Neural progenitor cell (in vitro differentiated cells): Measurements from ENCODE around the gene KLHL29. TPM values are rescaled to one million over a fixed set of nuclear protein-coding genes. Genes with fewer than 3 reads are reported as not detected.

Experiments
- DNase-seq: peaks from one replicate; pipeline ENCODE4 v3.0.0-alpha.2; 2016; ENCODE audit warnings: low spot score
- H2AFZ ChIP-seq: fragments of 200-600 bp; sonication (generic); replicated peaks from 2 replicates; pipeline ENCODE4 v1.6.1; 2016; ENCODE audit warnings: antibody characterized with exemption
- H3F3A ChIP-seq: fragments of 200-600 bp; sonication (generic); 2 replicates; pipeline ENCODE4 v1.6.1; 2016; ENCODE audit warnings: antibody characterized with exemption, low read depth
- H3K27ac ChIP-seq: fragments of 200-600 bp; sonication (generic); 2 replicates; pipeline ENCODE4 v1.5.1; 2016; ENCODE audit warnings: mild to moderate bottlenecking
- H3K27me3 ChIP-seq: fragments of 200-600 bp; sonication (generic); 2 replicates; pipeline ENCODE4 v1.6.1; 2016; ENCODE audit warnings: mild to moderate bottlenecking, moderate library complexity
- H3K36me3 ChIP-seq: fragments of 200-600 bp; sonication (generic); 2 replicates; pipeline ENCODE4 v1.5.1; 2016
- H3K4me1 ChIP-seq: fragments of 200-600 bp; sonication (generic); 2 replicates; pipeline ENCODE4 v1.6.1; 2016; ENCODE audit warnings: mixed run types
- H3K4me2 ChIP-seq: fragments of 200-600 bp; sonication (generic); 2 replicates; pipeline ENCODE4 v1.6.1; 2016
- H3K4me3 ChIP-seq: fragments of 200-600 bp; sonication (generic); 2 replicates; pipeline ENCODE4 v1.5.1; 2016
- H3K79me2 ChIP-seq: fragments of 200-600 bp; sonication (generic); 2 replicates; pipeline ENCODE4 v1.6.1; 2016; ENCODE audit warnings: low read depth
- H3K9ac ChIP-seq: fragments of 200-600 bp; sonication (generic); 2 replicates; pipeline ENCODE4 v1.6.1; 2016
- H3K9me3 ChIP-seq: fragments of 200-600 bp; sonication (generic); 2 replicates; pipeline ENCODE4 v1.5.1; 2016; ENCODE audit warnings: low read depth
- H4K20me1 ChIP-seq: fragments of 200-600 bp; sonication (generic); 2 replicates; pipeline ENCODE4 v1.6.1; 2016; ENCODE audit warnings: low read depth
- H3K27ac Mint-ChIP-seq: 3 replicates; pipeline ENCODE4 v1.8.0; 2021; ENCODE audit warnings: mixed read lengths
- H3K27me3 Mint-ChIP-seq: 2 replicates; pipeline ENCODE4 v1.8.0; 2022; ENCODE audit warnings: low read depth, mild to moderate bottlenecking, inconsistent platforms, moderate library complexity, mixed read lengths; ENCODE audit not compliant: insufficient read depth
- H3K36me3 Mint-ChIP-seq: 3 replicates; pipeline ENCODE4 v1.8.0; 2021; ENCODE audit warnings: mixed read lengths
- H3K4me1 Mint-ChIP-seq: 3 replicates; pipeline ENCODE4 v1.8.0; 2021; ENCODE audit warnings: mixed read lengths
- H3K4me3 Mint-ChIP-seq: 3 replicates; pipeline ENCODE4 v1.8.0; 2021; ENCODE audit warnings: mild to moderate bottlenecking, moderate library complexity, mixed read lengths
- H3K9me3 Mint-ChIP-seq: 3 replicates; pipeline ENCODE4 v1.8.0; 2020; ENCODE audit warnings: mixed read lengths
- EZH2 ChIP-seq: fragments of 200-600 bp; sonication (generic); IDR thresholded peaks from 2 replicates; pipeline ENCODE4 v1.6.1; 2017; ENCODE audit warnings: antibody characterized with exemption, mild to moderate bottlenecking, moderate library complexity
- EZH2phosphoT487 ChIP-seq: fragments of 200-600 bp; sonication (generic); IDR thresholded peaks from 2 replicates; pipeline ENCODE4 v1.6.1; 2017; ENCODE audit warnings: antibody characterized with exemption
- total RNA-seq: library from RNA; depleted of rRNA; stranded (reverse); fragments of >200 nt; gene quantifications from 2 replicates; pipeline ENCODE4 v1.2.3, GENCODE V29; 2015; ENCODE audit warnings: low replicate concordance
- TF ChIP-seq, protein P1 (sequence below): fragments of 200-600 bp; sonication (generic); IDR thresholded peaks from 2 replicates; pipeline ENCODE4 v1.5.1; 2017; ENCODE audit warnings: antibody characterized with exemption, mild to moderate bottlenecking

The KLHL29 gene
- total RNA-seq, 1 donor from 2014 or later = 1.6 TPM

DNA sequence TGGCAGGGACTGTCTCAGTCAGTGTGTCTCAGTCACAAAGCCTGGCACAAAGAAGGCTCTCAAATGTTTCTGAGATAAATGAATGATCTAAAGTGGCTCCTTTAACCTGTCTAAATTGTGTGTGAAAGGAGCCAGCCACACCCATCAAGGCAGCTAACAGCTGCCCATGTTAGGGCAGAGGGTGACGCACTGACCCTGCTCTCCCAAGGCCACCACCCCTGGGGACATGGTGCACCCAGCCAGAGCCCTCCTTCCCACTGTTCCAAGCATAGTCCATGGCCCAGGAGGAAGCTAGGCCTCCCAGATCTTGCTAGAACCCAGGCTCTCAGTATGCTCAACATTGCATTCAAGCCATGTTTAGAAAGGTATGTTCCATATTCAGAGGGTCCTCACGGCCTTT, 100.3 kb downstream of the KLHL29 start:
- TF ChIP-seq EZH2 (no peak), EZH2phosphoT487 (no peak)
- TF ChIP-seq, protein P1, sequence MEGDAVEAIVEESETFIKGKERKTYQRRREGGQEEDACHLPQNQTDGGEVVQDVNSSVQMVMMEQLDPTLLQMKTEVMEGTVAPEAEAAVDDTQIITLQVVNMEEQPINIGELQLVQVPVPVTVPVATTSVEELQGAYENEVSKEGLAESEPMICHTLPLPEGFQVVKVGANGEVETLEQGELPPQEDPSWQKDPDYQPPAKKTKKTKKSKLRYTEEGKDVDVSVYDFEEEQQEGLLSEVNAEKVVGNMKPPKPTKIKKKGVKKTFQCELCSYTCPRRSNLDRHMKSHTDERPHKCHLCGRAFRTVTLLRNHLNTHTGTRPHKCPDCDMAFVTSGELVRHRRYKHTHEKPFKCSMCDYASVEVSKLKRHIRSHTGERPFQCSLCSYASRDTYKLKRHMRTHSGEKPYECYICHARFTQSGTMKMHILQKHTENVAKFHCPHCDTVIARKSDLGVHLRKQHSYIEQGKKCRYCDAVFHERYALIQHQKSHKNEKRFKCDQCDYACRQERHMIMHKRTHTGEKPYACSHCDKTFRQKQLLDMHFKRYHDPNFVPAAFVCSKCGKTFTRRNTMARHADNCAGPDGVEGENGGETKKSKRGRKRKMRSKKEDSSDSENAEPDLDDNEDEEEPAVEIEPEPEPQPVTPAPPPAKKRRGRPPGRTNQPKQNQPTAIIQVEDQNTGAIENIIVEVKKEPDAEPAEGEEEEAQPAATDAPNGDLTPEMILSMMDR = no peak
- no peaks in the 10 kb centered on the region for H3F3A ChIP-seq
- no peaks in the 10 kb centered on the region for H3K79me2 ChIP-seq
- H3K27me3 ChIP-seq = no peaks in the 10 kb centered on the region
- H2AFZ ChIP-seq = no peak overlapping the region
- no peak overlapping the region for H3K27ac ChIP-seq
- no peak overlapping the region for H3K4me2 ChIP-seq
- Mint-ChIP-seq H3K4me3 (no peak overlapping the region), H3K27ac (no peak overlapping the region), H3K36me3 (no peaks in the 10 kb centered on the region), H3K9me3 (no peaks in the 10 kb centered on the region), H3K4me1 (peaks cover 80% of the 10 kb centered on the region), H3K27me3 (peaks cover 7% of the 10 kb centered on the region)
- H3K36me3 ChIP-seq = no peaks in the 10 kb centered on the region
- no peak overlapping the region for H3K9ac ChIP-seq
- H4K20me1 ChIP-seq = no peaks in the 10 kb centered on the region
- no peak for DNase-seq
- peaks cover 19% of the 10 kb centered on the region for H3K4me1 ChIP-seq
- no peak overlapping the region for H3K4me3 ChIP-seq
- H3K9me3 ChIP-seq = no peaks in the 10 kb centered on the region

DNA sequence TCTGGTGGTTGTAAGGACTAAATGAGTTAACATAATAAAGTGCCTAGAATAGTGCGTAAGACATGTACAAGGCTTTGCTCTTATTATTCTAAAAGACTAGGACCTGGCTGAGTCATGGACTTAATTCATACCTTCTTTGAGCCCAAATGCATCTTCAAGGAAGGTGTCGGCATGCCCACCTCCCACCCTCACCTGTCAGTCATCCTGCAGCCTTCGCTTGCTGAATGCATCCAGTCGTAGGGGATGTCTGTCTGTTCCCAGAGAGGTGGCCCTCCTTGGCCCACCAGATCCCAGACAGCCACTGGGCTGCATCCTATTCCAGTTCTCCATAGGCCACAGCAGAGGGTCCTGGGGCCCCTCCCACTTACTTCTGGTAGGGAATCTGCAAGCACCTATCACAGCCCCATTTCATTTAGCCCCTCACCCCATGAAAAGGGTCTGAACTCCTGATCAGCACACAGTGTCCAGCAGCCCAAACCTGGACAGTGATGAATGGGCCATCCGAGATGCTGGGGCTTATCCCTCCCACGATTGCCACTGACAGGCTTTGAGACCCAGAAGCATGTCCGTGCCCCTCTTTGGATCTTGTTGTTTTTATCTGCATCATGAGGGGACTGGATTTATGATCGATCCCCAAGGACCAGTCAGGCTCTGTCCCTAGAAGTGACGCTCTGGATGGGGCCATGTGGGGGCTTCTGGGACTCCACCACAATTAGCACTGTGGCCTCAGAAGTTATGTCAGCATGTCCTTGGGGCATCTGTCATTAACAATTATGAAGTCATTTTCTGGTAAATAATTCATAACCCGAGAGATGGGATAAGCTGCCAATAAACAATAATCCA, 101.1 kb downstream of the KLHL29 start:
- H4K20me1 ChIP-seq = no peaks in the 10 kb centered on the region
- Mint-ChIP-seq H3K4me1 (peaks cover 78% of the 10 kb centered on the region), H3K9me3 (no peaks in the 10 kb centered on the region), H3K27me3 (peaks cover 7% of the 10 kb centered on the region), H3K4me3 (no peak overlapping the region), H3K27ac (no peak overlapping the region), H3K36me3 (no peaks in the 10 kb centered on the region)
- no peaks in the 10 kb centered on the region for H3K36me3 ChIP-seq
- H3K9ac ChIP-seq = no peak overlapping the region
- peaks cover 21% of the 10 kb centered on the region for H3K4me1 ChIP-seq
- H3K4me3 ChIP-seq = no peak overlapping the region
- H3K4me2 ChIP-seq = no peak overlapping the region
- H3K79me2 ChIP-seq = no peaks in the 10 kb centered on the region
- H3K9me3 ChIP-seq = no peaks in the 10 kb centered on the region
- DNase-seq = no peak
- H3K27ac ChIP-seq = no peak overlapping the region
- H3K27me3 ChIP-seq = no peaks in the 10 kb centered on the region
- no peaks in the 10 kb centered on the region for H3F3A ChIP-seq
- H2AFZ ChIP-seq = no peak overlapping the region
- TF ChIP-seq, protein P1 = no peak
- no peak for TF ChIP-seq EZH2
- TF ChIP-seq EZH2phosphoT487 = no peak

DNA sequence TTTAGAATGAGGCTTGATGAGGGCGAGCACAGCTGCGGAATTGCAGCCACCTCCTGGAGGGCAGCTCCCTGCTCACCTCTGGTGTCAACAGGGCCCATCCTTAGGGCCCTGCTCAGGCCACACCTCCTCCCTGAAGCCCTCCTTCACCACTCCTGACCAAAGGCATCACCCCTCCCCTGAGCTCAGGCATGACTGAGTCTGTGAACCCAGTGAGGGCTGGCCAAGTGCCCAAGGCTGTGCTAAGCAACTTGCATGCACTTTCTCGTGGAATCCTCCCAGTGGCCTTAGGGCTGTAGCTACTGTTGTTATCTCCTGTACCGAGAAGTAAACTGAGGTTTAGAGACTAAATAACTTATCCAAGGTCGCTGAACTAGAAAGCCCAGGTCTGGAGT, 101.7 kb downstream of the KLHL29 start:
- Mint-ChIP-seq H3K4me3 (no peak overlapping the region), H3K9me3 (no peaks in the 10 kb centered on the region), H3K27ac (no peak overlapping the region), H3K27me3 (peaks cover 10% of the 10 kb centered on the region), H3K4me1 (peaks cover 76% of the 10 kb centered on the region), H3K36me3 (no peaks in the 10 kb centered on the region)
- Histone ChIP-seq H3K79me2 (no peaks in the 10 kb centered on the region), H3K4me2 (no peak overlapping the region), H4K20me1 (no peaks in the 10 kb centered on the region), H2AFZ (no peak overlapping the region), H3K36me3 (no peaks in the 10 kb centered on the region), H3K4me3 (no peak overlapping the region), H3K9me3 (no peaks in the 10 kb centered on the region), H3K27ac (no peak overlapping the region), H3F3A (no peaks in the 10 kb centered on the region), H3K4me1 (peaks cover 21% of the 10 kb centered on the region), H3K27me3 (no peaks in the 10 kb centered on the region), H3K9ac (no peak overlapping the region)
- no peak for DNase-seq
- TF ChIP-seq, protein P1 = no peak
- TF ChIP-seq EZH2phosphoT487 (no peak), EZH2 (no peak)
